NT2/D1 (cell line): ENCODE data around the gene BAZ1B.

Experiments used
- DNase-seq: peaks from one replicate; pipeline ENCODE4 v3.0.0-alpha.2; 2011; ENCODE audit warnings: low read depth, low spot score
- H3K27me3 ChIP-seq: 2 replicates; pipeline ENCODE4 v1.6.0; 2011; ENCODE audit warnings: mild to moderate bottlenecking; ENCODE audit not compliant: insufficient read length, insufficient read depth
- H3K36me3 ChIP-seq: 2 replicates; pipeline ENCODE4 v1.6.1; 2011; ENCODE audit warnings: mild to moderate bottlenecking, low read length, mixed read lengths; ENCODE audit not compliant: insufficient read depth, insufficient read length
- H3K4me1 ChIP-seq: 2 replicates; pipeline ENCODE4 v1.5.1; 2011; ENCODE audit not compliant: insufficient read depth, insufficient read length
- H3K4me3 ChIP-seq: 2 replicates; pipeline ENCODE4 v1.5.1; 2011; ENCODE audit warnings: low read depth; ENCODE audit not compliant: insufficient read length
- H3K9ac ChIP-seq: 2 replicates; pipeline ENCODE4 v1.6.0; 2011; ENCODE audit warnings: low read depth; ENCODE audit not compliant: insufficient read length
- H3K9me3 ChIP-seq: 2 replicates; pipeline ENCODE4 v1.5.1; 2011; ENCODE audit warnings: mild to moderate bottlenecking, low read length; ENCODE audit not compliant: insufficient read depth
- SUZ12 ChIP-seq: IDR thresholded peaks from 2 replicates; pipeline ENCODE4 v1.6.1; 2011; ENCODE audit not compliant: insufficient read length, insufficient read depth; ENCODE audit errors: extremely low read depth
- YY1 ChIP-seq: IDR thresholded peaks from 2 replicates; pipeline ENCODE4 v1.6.1; 2011; ENCODE audit not compliant: insufficient read length, insufficient read depth
- ZNF274 ChIP-seq: IDR thresholded peaks from 2 replicates; pipeline ENCODE4 v1.6.1; 2011; ENCODE audit warnings: mild to moderate bottlenecking, low read depth, low read length

BAZ1B gene

GRCh38 chr7:73519867-73520672 is 2.0 kb downstream of the BAZ1B start:
- Histone ChIP-seq H3K9ac (peak overlapping the region; percentile 86), H3K4me1 (peaks cover 2% of the 10 kb centered on the region), H3K36me3 (peaks cover 50% of the 10 kb centered on the region), H3K9me3 (no peaks in the 10 kb centered on the region), H3K4me3 (peak overlapping the region; percentile 60), H3K27me3 (no peaks in the 10 kb centered on the region)
- TF ChIP-seq YY1 (no peak), ZNF274 (no peak), SUZ12 (no peak)
- DNase-seq = no peak

DNA sequence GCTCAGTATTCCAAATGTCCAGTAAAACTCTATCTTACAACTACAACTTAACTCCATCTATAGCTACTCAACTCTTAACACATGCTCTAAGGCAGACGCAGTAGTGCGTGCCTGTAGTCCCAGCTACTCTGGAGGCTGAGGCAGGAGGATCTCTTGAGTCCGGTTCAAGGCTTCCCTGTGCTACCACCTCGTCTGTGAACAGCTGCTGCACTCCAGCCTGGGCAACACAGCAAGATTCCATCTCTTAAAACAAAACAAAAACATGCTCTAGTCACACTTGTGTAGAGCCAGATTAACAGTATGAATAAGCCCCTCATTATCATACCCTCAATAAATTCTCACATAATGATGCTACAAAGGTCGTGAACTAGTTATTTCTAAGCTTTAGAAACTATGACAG is 3.6 kb downstream of the BAZ1B start:
- Histone ChIP-seq H3K9me3 (no peaks in the 10 kb centered on the region), H3K4me1 (peaks cover 2% of the 10 kb centered on the region), H3K27me3 (no peaks in the 10 kb centered on the region), H3K36me3 (peaks cover 64% of the 10 kb centered on the region), H3K4me3 (no peak overlapping the region), H3K9ac (no peak overlapping the region)
- TF ChIP-seq SUZ12 (no peak), YY1 (no peak), ZNF274 (no peak)
- no peak for DNase-seq

DNA sequence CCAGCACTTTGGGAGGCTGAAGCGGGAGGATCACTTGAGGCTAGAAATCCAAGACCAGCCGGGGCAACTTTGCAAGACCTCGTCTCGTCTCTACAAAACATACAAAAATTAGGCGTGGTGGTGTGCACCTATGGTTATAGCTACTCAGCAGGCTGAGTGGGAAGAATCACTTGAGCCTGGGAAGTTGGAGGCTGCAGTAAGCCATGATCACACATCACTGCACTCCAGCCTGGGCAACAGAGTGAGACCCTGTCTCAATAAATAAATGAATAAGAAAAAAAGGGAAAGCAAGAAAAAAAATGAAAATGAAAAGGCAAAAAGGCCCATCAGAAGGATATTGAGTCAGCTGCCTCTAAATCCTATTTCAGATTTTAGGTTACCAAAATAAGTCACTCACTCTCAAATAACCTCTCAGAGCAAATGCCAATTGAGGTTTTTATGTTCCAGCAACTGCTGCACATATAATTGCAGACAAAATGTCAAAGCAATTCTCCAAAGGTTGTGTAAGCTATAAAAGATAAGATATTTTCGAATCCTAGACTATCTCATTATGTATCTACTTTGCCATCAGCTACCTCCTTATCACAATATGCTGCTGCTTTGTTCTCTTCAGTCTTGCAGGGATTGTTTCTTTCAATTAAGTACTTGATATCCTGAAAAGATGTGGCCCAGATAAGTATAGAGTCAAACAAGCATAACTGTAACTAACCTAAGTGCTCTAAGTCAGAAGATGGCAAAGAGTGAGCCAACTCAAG is 4.7 kb downstream of the BAZ1B start:
- H3K9me3 ChIP-seq = no peaks in the 10 kb centered on the region
- peaks cover 75% of the 10 kb centered on the region for H3K36me3 ChIP-seq
- no peak overlapping the region for H3K4me3 ChIP-seq
- no peak for TF ChIP-seq ZNF274
- TF ChIP-seq YY1 = no peak
- no peak for TF ChIP-seq SUZ12
- H3K27me3 ChIP-seq = no peaks in the 10 kb centered on the region
- no peak for DNase-seq
- H3K4me1 ChIP-seq = peaks cover 2% of the 10 kb centered on the region
- no peak overlapping the region for H3K9ac ChIP-seq

DNA sequence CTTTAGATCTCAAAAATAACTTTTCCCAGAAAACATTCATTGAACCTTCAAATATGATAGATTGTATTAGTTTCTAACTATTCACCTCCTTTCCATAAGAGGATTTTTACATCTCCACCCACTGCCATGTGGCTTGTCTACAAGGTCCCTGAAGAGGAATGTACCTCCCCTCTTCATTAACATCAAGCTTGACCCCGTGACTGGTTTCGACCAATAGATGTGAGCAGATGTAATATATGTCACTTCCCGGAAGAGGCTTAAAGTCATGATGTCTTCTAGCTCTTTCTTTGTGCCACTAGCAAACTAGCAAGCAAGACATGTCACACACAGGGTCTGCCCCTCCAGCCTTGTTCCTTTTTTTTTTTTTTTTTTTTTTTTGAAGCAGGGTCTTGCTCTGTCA is 6.9 kb downstream of the BAZ1B start:
- Histone ChIP-seq H3K4me3 (no peak overlapping the region), H3K36me3 (peaks cover 78% of the 10 kb centered on the region), H3K9me3 (no peaks in the 10 kb centered on the region), H3K9ac (no peak overlapping the region), H3K4me1 (peaks cover 2% of the 10 kb centered on the region), H3K27me3 (no peaks in the 10 kb centered on the region)
- no peak for DNase-seq
- no peak for TF ChIP-seq YY1
- TF ChIP-seq SUZ12 = no peak
- no peak for TF ChIP-seq ZNF274

GRCh38 chr7:73512018-73512780 is 9.9 kb downstream of the BAZ1B start:
- Histone ChIP-seq H3K4me3 (no peak overlapping the region), H3K36me3 (peaks cover 77% of the 10 kb centered on the region)
- TF ChIP-seq YY1 = no peak
- no peak for TF ChIP-seq SUZ12
- TF ChIP-seq ZNF274 = no peak

GRCh38 chr7:73509463-73509862 is 12.6 kb downstream of the BAZ1B start:
- Histone ChIP-seq H3K4me1 (no peaks in the 10 kb centered on the region), H3K27me3 (no peaks in the 10 kb centered on the region), H3K36me3 (peaks cover 71% of the 10 kb centered on the region), H3K9me3 (no peaks in the 10 kb centered on the region), H3K4me3 (no peak overlapping the region), H3K9ac (no peak overlapping the region)
- DNase-seq = no peak
- no peak for TF ChIP-seq SUZ12
- TF ChIP-seq YY1 = no peak
- no peak for TF ChIP-seq ZNF274

More at GRCh38 chr7:73512018-73512780, 9.9 kb downstream of the BAZ1B start:
- DNase-seq = no peak
- H3K9ac ChIP-seq = no peak overlapping the region
- H3K9me3 ChIP-seq = no peaks in the 10 kb centered on the region
- peaks cover 1% of the 10 kb centered on the region for H3K4me1 ChIP-seq
- no peaks in the 10 kb centered on the region for H3K27me3 ChIP-seq

- Histone ChIP-seq H3K9me3 (no peaks in the 10 kb centered on the region), H3K4me3 (no peak overlapping the region), H3K36me3 (peaks cover 72% of the 10 kb centered on the region), H3K27me3 (no peaks in the 10 kb centered on the region), H3K4me1 (no peaks in the 10 kb centered on the region), H3K9ac (no peak overlapping the region)
- no peak for DNase-seq
- TF ChIP-seq ZNF274 = no peak
- no peak for TF ChIP-seq SUZ12
- no peak for TF ChIP-seq YY1
Measured at GRCh38 chr7:73507556-73507955, 14.5 kb downstream of the BAZ1B start.
